Glutamatergic neuron (in vitro differentiated cells): ENCODE results near the gene IKZF2. TPM values are rescaled to one million over a fixed set of nuclear protein-coding genes. Genes with fewer than 3 reads are reported as not detected.

Experiments used
- DNase-seq: peaks from one replicate; pipeline ENCODE4 v3.0.0; 2022
- H3K27ac Mint-ChIP-seq: one replicate; pipeline ENCODE4 v1.8.0; 2020; ENCODE audit warnings: mild to moderate bottlenecking, mixed read lengths, inconsistent platforms; ENCODE audit not compliant: unreplicated experiment
- H3K27me3 Mint-ChIP-seq: one replicate; pipeline ENCODE4 v1.8.0; 2020; ENCODE audit warnings: mild to moderate bottlenecking, moderate library complexity, mixed read lengths, inconsistent platforms; ENCODE audit not compliant: unreplicated experiment
- H3K36me3 Mint-ChIP-seq: one replicate; pipeline ENCODE4 v1.8.0; 2020; ENCODE audit warnings: mild to moderate bottlenecking, mixed read lengths, inconsistent platforms; ENCODE audit not compliant: unreplicated experiment
- H3K4me1 Mint-ChIP-seq: one replicate; pipeline ENCODE4 v1.8.0; 2020; ENCODE audit warnings: mild to moderate bottlenecking, low read depth, mixed read lengths, inconsistent platforms; ENCODE audit not compliant: unreplicated experiment
- H3K4me3 Mint-ChIP-seq: one replicate; pipeline ENCODE4 v1.8.0; 2020; ENCODE audit warnings: mild to moderate bottlenecking, mixed read lengths, inconsistent platforms; ENCODE audit not compliant: unreplicated experiment
- H3K9me3 Mint-ChIP-seq: one replicate; pipeline ENCODE4 v1.8.0; 2020; ENCODE audit warnings: mild to moderate bottlenecking, moderate library complexity, mixed read lengths, inconsistent platforms; ENCODE audit not compliant: unreplicated experiment
- CTCF ChIP-seq: fragments of 200-600 bp; sonication (generic); IDR thresholded peaks from one replicate; pipeline ENCODE4 v1.5.0; 2021; ENCODE audit not compliant: partially characterized antibody, unreplicated experiment
- total RNA-seq: library from RNA; stranded (reverse); fragmentation: NEBNext Ultra II Directional; extraction: Animal tissue kit (Norgen Biotek cat#: 25700); gene quantifications from one replicate; pipeline ENCODE4 v1.2.1, GENCODE V29; 2021; ENCODE audit not compliant: unreplicated experiment

Gene IKZF2
- total RNA-seq, 1 donor from 2014 or later: 1.8 TPM

- Mint-ChIP-seq H3K27me3 (peaks cover 2% of the 10 kb centered on the region), H3K4me1 (no peaks in the 10 kb centered on the region), H3K4me3 (no peak overlapping the region), H3K27ac (no peak overlapping the region), H3K36me3 (no peaks in the 10 kb centered on the region), H3K9me3 (no peaks in the 10 kb centered on the region)
- no peak for DNase-seq
- TF ChIP-seq CTCF: no peak
These were observed 67.2 kb downstream of the IKZF2 start for GRCh38 chr2:213084261-213084660.

- H3K4me1 Mint-ChIP-seq: no peaks in the 10 kb centered on the region
These were observed 70.3 kb downstream of the IKZF2 start for GRCh38 chr2:213080969-213081617.

GRCh38 chr2:213079756-213080155 is 71.7 kb downstream of the IKZF2 start:
- Mint-ChIP-seq H3K36me3 (no peaks in the 10 kb centered on the region), H3K27ac (no peak overlapping the region), H3K4me1 (no peaks in the 10 kb centered on the region)

More at GRCh38 chr2:213080969-213081617, 70.3 kb downstream of the IKZF2 start:
- H3K27me3 Mint-ChIP-seq: peaks cover 2% of the 10 kb centered on the region
- TF ChIP-seq CTCF: no peak
- no peak overlapping the region for H3K27ac Mint-ChIP-seq
- H3K9me3 Mint-ChIP-seq: no peaks in the 10 kb centered on the region
- no peaks in the 10 kb centered on the region for H3K36me3 Mint-ChIP-seq
- DNase-seq: no peak
- H3K4me3 Mint-ChIP-seq: no peak overlapping the region

GRCh38 chr2:213078686-213079085 is 72.7 kb downstream of the IKZF2 start:
- no peaks in the 10 kb centered on the region for H3K4me1 Mint-ChIP-seq
- H3K27ac Mint-ChIP-seq: no peak overlapping the region
- no peak for TF ChIP-seq CTCF
- H3K9me3 Mint-ChIP-seq: no peaks in the 10 kb centered on the region
- no peak for DNase-seq
- H3K4me3 Mint-ChIP-seq: no peak overlapping the region
- no peaks in the 10 kb centered on the region for H3K36me3 Mint-ChIP-seq
- peaks cover 2% of the 10 kb centered on the region for H3K27me3 Mint-ChIP-seq

More at GRCh38 chr2:213079756-213080155, 71.7 kb downstream of the IKZF2 start:
- DNase-seq: no peak
- no peak for TF ChIP-seq CTCF
- H3K4me3 Mint-ChIP-seq: no peak overlapping the region
- H3K9me3 Mint-ChIP-seq: no peaks in the 10 kb centered on the region
- peaks cover 2% of the 10 kb centered on the region for H3K27me3 Mint-ChIP-seq

- Mint-ChIP-seq H3K9me3 (no peaks in the 10 kb centered on the region), H3K27ac (no peak overlapping the region), H3K4me1 (peaks cover 5% of the 10 kb centered on the region), H3K36me3 (no peaks in the 10 kb centered on the region), H3K4me3 (no peak overlapping the region), H3K27me3 (no peaks in the 10 kb centered on the region)
- DNase-seq: no peak
- no peak for TF ChIP-seq CTCF
These were observed 81.9 kb downstream of the IKZF2 start for GRCh38 chr2:213069531-213069930.
